ENCODE data around the gene EFCAB11. TPM values are rescaled to one million over a fixed set of nuclear protein-coding genes. Genes with fewer than 3 reads are reported as not detected.
"Not testable (repeated sequence)": the region's sequence is repeated elsewhere in the genome, so short reads cannot be mapped to it uniquely, and the experiment has no call there.

EFCAB11 gene
- total RNA-seq, 4 donors from 2014 or later = 3.2 to 5.1 (median 3.7) TPM

DNA sequence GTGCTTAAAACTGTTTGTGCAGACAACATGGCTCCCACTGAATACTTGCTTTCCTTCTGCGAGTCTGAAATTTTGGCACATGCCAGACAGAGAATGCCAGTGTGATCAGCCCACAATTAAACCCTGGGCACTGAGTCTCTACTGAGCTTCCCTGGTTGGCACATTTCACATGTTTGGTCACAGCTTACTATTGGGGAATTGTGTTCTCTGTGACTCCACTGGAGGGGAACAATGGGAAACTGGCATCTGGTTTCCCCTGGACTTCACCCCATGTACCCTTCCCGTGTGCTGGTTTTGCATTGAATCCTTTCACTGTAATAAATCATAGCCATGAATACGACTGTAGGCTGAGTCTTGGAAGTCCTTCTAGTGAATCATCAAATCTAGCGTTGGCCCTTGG lies 64.9 kb downstream of the EFCAB11 start:
- H3K36me3 ChIP-seq = no peaks in the 10 kb centered on the region
- no peaks in the 10 kb centered on the region for H3K4me1 ChIP-seq
- H3K27me3 ChIP-seq = no peaks in the 10 kb centered on the region
- WGBS = 43% methylated on average over 4 of the region's 4 CpGs
- no peak overlapping the region for H3K27ac ChIP-seq
- no peak overlapping the region for H3K4me3 ChIP-seq
- no peak for DNase-seq (ENCODE audit: low spot score in 2 of 2)
- H3K9me3 ChIP-seq = no peaks in the 10 kb centered on the region
- TF ChIP-seq POLR2A (IDR thresholded peaks at IDR 0.05) = no peak
- no peak for TF ChIP-seq EP300 (IDR thresholded peaks at IDR 0.05)
- TF ChIP-seq, protein P1, sequence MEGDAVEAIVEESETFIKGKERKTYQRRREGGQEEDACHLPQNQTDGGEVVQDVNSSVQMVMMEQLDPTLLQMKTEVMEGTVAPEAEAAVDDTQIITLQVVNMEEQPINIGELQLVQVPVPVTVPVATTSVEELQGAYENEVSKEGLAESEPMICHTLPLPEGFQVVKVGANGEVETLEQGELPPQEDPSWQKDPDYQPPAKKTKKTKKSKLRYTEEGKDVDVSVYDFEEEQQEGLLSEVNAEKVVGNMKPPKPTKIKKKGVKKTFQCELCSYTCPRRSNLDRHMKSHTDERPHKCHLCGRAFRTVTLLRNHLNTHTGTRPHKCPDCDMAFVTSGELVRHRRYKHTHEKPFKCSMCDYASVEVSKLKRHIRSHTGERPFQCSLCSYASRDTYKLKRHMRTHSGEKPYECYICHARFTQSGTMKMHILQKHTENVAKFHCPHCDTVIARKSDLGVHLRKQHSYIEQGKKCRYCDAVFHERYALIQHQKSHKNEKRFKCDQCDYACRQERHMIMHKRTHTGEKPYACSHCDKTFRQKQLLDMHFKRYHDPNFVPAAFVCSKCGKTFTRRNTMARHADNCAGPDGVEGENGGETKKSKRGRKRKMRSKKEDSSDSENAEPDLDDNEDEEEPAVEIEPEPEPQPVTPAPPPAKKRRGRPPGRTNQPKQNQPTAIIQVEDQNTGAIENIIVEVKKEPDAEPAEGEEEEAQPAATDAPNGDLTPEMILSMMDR (IDR thresholded peaks at IDR 0.05) = no peak
- no peak for TF ChIP-seq POLR2AphosphoS5 (IDR thresholded peaks at IDR 0.05)

DNA sequence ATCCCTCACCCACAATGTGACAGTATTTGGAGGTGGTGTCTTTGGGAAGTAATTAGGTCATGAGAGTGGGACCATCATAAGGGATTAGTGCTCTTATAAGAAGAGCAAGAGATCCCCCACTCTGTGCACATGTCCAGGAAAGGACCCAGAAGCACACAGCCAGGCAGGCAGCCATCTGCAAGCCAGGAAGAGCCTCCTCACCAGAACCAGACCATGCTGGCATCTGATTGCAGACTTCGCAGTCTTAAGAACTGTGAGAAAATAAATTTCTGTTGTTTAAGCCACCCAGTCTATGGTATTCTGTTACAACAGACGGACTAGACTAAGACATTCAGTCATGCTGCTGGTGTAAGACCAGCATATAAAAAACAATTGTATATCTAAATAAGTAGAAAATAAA lies 69.8 kb downstream of the EFCAB11 start:
- no peak overlapping the region for H3K27ac ChIP-seq

DNA sequence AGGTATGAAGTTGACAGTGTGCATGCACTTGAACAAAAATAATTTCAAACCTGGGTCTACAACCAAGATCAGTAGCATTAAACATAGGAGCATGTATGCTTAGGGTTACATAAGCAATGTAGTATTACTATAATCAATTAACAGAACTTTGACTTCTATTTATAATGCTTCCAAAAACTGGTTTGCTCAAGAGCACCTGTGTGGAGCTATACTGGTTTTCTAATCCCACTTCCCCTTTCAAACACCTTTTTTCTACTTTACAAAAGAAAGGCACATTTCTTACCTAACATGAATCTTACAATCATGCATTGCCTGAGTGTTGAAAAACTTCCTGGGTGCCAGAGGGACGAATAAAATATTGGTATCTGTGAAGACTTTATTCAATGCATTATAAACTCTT lies 72.7 kb downstream of the EFCAB11 start:
- H3K36me3 ChIP-seq = no peaks in the 10 kb centered on the region
- no peak overlapping the region for H3K27ac ChIP-seq
- 95% methylated on average over 1 of the region's 1 CpG for WGBS
- no peaks in the 10 kb centered on the region for H3K9me3 ChIP-seq
- no peak overlapping the region for H3K4me3 ChIP-seq
- no peak for TF ChIP-seq POLR2AphosphoS5 (IDR thresholded peaks at IDR 0.05)
- no peak for TF ChIP-seq POLR2A (IDR thresholded peaks at IDR 0.05)
- TF ChIP-seq, protein P1 (IDR thresholded peaks at IDR 0.05) = no peak
- no peak for TF ChIP-seq EP300 (IDR thresholded peaks at IDR 0.05)
- no peaks in the 10 kb centered on the region for H3K27me3 ChIP-seq
- H3K4me1 ChIP-seq = no peaks in the 10 kb centered on the region
- no peak for DNase-seq (ENCODE audit: low spot score in 2 of 2)

More for the DNA sequence above, 69.8 kb downstream of the EFCAB11 start:
- 90% methylated on average over 2 of the region's 2 CpGs for WGBS
- TF ChIP-seq, protein P1 (IDR thresholded peaks at IDR 0.05) = no peak
- no peak for TF ChIP-seq POLR2AphosphoS5 (IDR thresholded peaks at IDR 0.05)
- no peak for TF ChIP-seq EP300 (IDR thresholded peaks at IDR 0.05)
- no peak for TF ChIP-seq POLR2A (IDR thresholded peaks at IDR 0.05)
- Histone ChIP-seq H3K4me3 (no peak overlapping the region), H3K36me3 (no peaks in the 10 kb centered on the region), H3K27me3 (no peaks in the 10 kb centered on the region), H3K9me3 (no peaks in the 10 kb centered on the region), H3K4me1 (no peaks in the 10 kb centered on the region)
- no peak for DNase-seq (ENCODE audit: low spot score in 2 of 2)

DNA sequence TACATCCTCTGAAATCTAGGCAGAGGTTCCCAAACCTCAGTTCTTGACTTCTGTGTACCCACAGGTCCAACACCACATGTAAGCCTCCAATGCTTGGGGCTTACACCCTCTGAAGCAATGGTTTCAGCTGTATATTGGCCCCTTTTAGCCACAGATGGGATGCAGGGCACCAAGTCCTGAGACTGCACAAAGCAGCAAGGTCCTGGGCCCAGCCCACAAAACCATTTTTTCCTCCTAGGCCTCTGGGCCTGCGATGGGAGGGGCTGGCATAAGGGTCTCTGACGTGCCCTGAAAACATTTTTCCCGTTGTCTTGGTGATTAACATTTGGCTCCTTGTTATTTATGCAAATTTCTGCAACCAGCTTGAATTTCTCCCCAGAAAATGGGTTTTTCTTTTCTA lies 80.4 kb downstream of the EFCAB11 start:
- H3K9me3 ChIP-seq; H3K36me3 ChIP-seq; H3K27me3 ChIP-seq; H3K4me1 ChIP-seq; H3K27ac ChIP-seq; H3K4me3 ChIP-seq; DNase-seq (ENCODE audit: low spot score in 2 of 2): not testable (repeated sequence)
- 89% methylated on average over 3 of the region's 3 CpGs for WGBS

GRCh38 chr14:89870316-89870715 lies 84.2 kb downstream of the EFCAB11 start:
- Histone ChIP-seq H3K27me3 (no peaks in the 10 kb centered on the region), H3K36me3 (no peaks in the 10 kb centered on the region), H3K9me3 (no peaks in the 10 kb centered on the region), H3K27ac (no peak overlapping the region), H3K4me1 (peaks cover 3% of the 10 kb centered on the region), H3K4me3 (no peak overlapping the region)
- TF ChIP-seq EP300 (IDR thresholded peaks at IDR 0.05) (no peak), POLR2A (IDR thresholded peaks at IDR 0.05) (no peak), POLR2AphosphoS5 (IDR thresholded peaks at IDR 0.05) (no peak)
- TF ChIP-seq, protein P1 (IDR thresholded peaks at IDR 0.05) = no peak
- DNase-seq (ENCODE audit: low spot score in 2 of 2) = no peak
- WGBS = 86% methylated on average over 2 of the region's 2 CpGs

DNA sequence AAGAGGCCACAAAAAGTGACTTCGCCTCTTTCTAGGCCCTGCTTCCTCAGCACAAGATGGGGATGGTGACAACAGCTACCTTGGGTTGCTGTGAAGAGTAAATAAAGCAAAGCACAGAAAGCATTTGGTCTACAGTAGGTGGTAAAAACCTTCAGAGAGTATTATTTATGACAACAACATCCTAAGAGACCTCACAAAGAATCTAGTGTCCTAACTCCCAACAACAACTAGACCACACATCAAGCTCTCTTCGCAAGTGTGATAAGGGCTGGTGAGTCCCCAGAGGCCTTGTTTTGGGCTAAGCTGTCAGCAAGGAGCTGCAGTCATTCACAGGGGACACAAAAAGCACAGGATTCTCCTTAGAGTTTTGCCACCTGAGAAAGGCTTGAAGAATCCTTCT lies 84.9 kb downstream of the EFCAB11 start:
- Histone ChIP-seq H3K27ac (no peak overlapping the region), H3K27me3 (no peaks in the 10 kb centered on the region), H3K36me3 (no peaks in the 10 kb centered on the region), H3K4me1 (peaks cover 3% of the 10 kb centered on the region), H3K9me3 (no peaks in the 10 kb centered on the region), H3K4me3 (no peak overlapping the region)
- TF ChIP-seq POLR2AphosphoS5 (IDR thresholded peaks at IDR 0.05) (no peak), POLR2A (IDR thresholded peaks at IDR 0.05) (no peak), EP300 (IDR thresholded peaks at IDR 0.05) (no peak)
- TF ChIP-seq, protein P1 (IDR thresholded peaks at IDR 0.05) = no peak
- WGBS = 85% methylated on average over 2 of the region's 2 CpGs
- DNase-seq (ENCODE audit: low spot score in 2 of 2) = no peak
